HepG2 (cell line): Measurements from ENCODE around the gene SAYSD1.

Experiments
- CBX5 ChIP-seq: sonication (generic); formaldehyde crosslinking; IDR thresholded peaks from 2 replicates; pipeline ENCODE4 v1.4.0; 2020; ENCODE audit warnings: missing genetic modification reagents, borderline replicate concordance
- EZH2 ChIP-seq: conservative IDR thresholded peaks from 2 replicates; pipeline ENCODE4 v1.6.1; 2012; ENCODE audit warnings: mild to moderate bottlenecking, low read depth, low read length, moderate library complexity
- JUND ChIP-seq: sonication (generic); formaldehyde crosslinking; IDR thresholded peaks from 2 replicates; pipeline ENCODE4 v1.8.0; 2022; ENCODE audit warnings: mild to moderate bottlenecking, missing genetic modification reagents
- POLR2A ChIP-seq, 2 experiments: IDR thresholded peaks; 2 replicates each; pipeline ENCODE4 v1.6.1; 2011; ENCODE audit warnings: low read depth in 2 of 2, low read length in 2 of 2, mild to moderate bottlenecking in 1 of 2, moderate library complexity in 1 of 2; ENCODE audit not compliant: insufficient read depth in 1 of 2
- TCF7 ChIP-seq: sonication (generic); IDR thresholded peaks from 2 replicates; pipeline ENCODE4 v1.6.1; 2016; ENCODE audit warnings: antibody characterized with exemption, low read depth
- TP53 ChIP-seq: sonication (generic); formaldehyde crosslinking; conservative IDR thresholded peaks from 2 replicates; pipeline ENCODE4 v1.4.0; 2020; ENCODE audit warnings: missing genetic modification reagents
- ZNF274 ChIP-seq: sonication (generic); formaldehyde crosslinking; IDR thresholded peaks from 2 replicates; pipeline ENCODE4 v1.5.1; 2020; ENCODE audit warnings: mild to moderate bottlenecking, missing genetic modification reagents
- TF ChIP-seq, protein P1 (sequence below): sonication (generic); formaldehyde crosslinking; IDR thresholded peaks from 2 replicates; pipeline ENCODE4 v1.4.0; 2020; ENCODE audit warnings: missing genetic modification reagents
- TF ChIP-seq, protein P2 (sequence below), 2 experiments: IDR thresholded peaks; 2 replicates each; pipeline ENCODE4 v1.6.1; 2011 to 2012; ENCODE audit warnings: low read length in 2 of 2, borderline replicate concordance in 1 of 2, low read depth in 1 of 2, mild to moderate bottlenecking in 1 of 2, moderate library complexity in 1 of 2
- TF ChIP-seq, protein P3 (sequence below): sonication (generic); formaldehyde crosslinking; IDR thresholded peaks from 2 replicates; pipeline ENCODE4 v1.5.0; 2020; ENCODE audit warnings: mild to moderate bottlenecking, missing genetic modification reagents, moderate library complexity

DNA sequence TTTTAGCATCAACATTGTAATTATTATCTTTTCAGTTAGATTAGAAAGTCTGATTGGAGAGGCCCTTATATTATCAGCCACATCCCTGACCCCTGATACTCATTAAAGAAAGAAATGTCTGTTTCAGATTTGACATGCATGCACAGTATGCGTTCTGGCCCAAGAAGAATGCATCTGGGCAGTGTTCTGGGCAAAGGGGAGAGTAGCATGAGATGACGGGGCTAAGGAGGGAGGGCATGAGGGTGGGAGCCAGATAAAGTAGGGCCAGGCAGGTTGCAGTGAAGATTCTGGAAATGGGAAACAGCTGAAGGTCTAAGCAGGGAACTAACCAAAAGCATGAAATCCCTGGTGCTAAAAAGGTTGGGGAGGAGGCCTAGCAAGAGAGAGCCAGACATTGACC, 7.3 kb downstream of the SAYSD1 start:
- TF ChIP-seq, protein P1, sequence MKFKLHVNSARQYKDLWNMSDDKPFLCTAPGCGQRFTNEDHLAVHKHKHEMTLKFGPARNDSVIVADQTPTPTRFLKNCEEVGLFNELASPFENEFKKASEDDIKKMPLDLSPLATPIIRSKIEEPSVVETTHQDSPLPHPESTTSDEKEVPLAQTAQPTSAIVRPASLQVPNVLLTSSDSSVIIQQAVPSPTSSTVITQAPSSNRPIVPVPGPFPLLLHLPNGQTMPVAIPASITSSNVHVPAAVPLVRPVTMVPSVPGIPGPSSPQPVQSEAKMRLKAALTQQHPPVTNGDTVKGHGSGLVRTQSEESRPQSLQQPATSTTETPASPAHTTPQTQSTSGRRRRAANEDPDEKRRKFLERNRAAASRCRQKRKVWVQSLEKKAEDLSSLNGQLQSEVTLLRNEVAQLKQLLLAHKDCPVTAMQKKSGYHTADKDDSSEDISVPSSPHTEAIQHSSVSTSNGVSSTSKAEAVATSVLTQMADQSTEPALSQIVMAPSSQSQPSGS (CRISPR knock-in tag) = no peak
- TF ChIP-seq TP53 (CRISPR knock-in tag) (no peak), EZH2 (no peak), TCF7 (no peak), ZNF274 (CRISPR knock-in tag) (no peak), CBX5 (CRISPR knock-in tag) (no peak), POLR2A (IDR thresholded peaks at IDR 0.05; ENCODE audit: insufficient read depth in 1 of 2, low read depth in 2 of 2, low read length in 2 of 2) (no peak), JUND (no peak)
- TF ChIP-seq, protein P2, sequence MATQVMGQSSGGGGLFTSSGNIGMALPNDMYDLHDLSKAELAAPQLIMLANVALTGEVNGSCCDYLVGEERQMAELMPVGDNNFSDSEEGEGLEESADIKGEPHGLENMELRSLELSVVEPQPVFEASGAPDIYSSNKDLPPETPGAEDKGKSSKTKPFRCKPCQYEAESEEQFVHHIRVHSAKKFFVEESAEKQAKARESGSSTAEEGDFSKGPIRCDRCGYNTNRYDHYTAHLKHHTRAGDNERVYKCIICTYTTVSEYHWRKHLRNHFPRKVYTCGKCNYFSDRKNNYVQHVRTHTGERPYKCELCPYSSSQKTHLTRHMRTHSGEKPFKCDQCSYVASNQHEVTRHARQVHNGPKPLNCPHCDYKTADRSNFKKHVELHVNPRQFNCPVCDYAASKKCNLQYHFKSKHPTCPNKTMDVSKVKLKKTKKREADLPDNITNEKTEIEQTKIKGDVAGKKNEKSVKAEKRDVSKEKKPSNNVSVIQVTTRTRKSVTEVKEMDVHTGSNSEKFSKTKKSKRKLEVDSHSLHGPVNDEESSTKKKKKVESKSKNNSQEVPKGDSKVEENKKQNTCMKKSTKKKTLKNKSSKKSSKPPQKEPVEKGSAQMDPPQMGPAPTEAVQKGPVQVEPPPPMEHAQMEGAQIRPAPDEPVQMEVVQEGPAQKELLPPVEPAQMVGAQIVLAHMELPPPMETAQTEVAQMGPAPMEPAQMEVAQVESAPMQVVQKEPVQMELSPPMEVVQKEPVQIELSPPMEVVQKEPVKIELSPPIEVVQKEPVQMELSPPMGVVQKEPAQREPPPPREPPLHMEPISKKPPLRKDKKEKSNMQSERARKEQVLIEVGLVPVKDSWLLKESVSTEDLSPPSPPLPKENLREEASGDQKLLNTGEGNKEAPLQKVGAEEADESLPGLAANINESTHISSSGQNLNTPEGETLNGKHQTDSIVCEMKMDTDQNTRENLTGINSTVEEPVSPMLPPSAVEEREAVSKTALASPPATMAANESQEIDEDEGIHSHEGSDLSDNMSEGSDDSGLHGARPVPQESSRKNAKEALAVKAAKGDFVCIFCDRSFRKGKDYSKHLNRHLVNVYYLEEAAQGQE (IDR thresholded peaks at IDR 0.05; ENCODE audit: borderline replicate concordance in 1 of 2, low read depth in 1 of 2, low read length in 2 of 2) = no peak
- TF ChIP-seq, protein P3, sequence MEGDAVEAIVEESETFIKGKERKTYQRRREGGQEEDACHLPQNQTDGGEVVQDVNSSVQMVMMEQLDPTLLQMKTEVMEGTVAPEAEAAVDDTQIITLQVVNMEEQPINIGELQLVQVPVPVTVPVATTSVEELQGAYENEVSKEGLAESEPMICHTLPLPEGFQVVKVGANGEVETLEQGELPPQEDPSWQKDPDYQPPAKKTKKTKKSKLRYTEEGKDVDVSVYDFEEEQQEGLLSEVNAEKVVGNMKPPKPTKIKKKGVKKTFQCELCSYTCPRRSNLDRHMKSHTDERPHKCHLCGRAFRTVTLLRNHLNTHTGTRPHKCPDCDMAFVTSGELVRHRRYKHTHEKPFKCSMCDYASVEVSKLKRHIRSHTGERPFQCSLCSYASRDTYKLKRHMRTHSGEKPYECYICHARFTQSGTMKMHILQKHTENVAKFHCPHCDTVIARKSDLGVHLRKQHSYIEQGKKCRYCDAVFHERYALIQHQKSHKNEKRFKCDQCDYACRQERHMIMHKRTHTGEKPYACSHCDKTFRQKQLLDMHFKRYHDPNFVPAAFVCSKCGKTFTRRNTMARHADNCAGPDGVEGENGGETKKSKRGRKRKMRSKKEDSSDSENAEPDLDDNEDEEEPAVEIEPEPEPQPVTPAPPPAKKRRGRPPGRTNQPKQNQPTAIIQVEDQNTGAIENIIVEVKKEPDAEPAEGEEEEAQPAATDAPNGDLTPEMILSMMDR = no peak
